Measurements from ENCODE around the gene NLRC3.
A peak's percentile ranks its signal among the peaks of the same experiment; 100 is the strongest.

The NLRC3 gene

DNA sequence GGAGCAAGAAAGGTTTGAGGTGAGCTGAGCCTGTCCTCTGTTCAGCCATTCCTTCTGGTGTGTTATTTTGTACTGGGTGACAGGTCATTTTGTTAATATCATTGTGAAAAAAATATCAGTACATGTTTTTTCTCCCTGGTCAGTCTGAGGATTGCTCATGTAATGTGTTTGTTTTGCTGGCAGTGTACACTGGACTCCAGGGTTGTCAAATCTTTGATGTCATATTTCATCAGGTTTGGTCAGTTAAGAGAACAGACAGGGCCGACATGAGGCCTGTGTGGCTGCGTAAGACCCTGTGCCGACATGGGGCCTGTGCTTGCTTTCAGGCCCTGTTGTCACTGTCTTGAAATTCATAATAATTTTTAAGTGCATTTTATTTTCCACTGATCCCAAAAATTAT, 53.9 kb downstream of the NLRC3 start:
- no peak overlapping the region for H3K4me3 ChIP-seq (ENCODE audit: low read depth, low read length)
- TF ChIP-seq, protein P1, sequence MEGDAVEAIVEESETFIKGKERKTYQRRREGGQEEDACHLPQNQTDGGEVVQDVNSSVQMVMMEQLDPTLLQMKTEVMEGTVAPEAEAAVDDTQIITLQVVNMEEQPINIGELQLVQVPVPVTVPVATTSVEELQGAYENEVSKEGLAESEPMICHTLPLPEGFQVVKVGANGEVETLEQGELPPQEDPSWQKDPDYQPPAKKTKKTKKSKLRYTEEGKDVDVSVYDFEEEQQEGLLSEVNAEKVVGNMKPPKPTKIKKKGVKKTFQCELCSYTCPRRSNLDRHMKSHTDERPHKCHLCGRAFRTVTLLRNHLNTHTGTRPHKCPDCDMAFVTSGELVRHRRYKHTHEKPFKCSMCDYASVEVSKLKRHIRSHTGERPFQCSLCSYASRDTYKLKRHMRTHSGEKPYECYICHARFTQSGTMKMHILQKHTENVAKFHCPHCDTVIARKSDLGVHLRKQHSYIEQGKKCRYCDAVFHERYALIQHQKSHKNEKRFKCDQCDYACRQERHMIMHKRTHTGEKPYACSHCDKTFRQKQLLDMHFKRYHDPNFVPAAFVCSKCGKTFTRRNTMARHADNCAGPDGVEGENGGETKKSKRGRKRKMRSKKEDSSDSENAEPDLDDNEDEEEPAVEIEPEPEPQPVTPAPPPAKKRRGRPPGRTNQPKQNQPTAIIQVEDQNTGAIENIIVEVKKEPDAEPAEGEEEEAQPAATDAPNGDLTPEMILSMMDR (IDR thresholded peaks at IDR 0.05; ENCODE audit: low read depth, low read length): no peak
- in situ Hi-C loops (cut with HindIII; ENCODE audit: low sequenced_read_pairs): no loop called here
- DNase-seq (ENCODE audit: low read depth, low spot score): no peak

DNA sequence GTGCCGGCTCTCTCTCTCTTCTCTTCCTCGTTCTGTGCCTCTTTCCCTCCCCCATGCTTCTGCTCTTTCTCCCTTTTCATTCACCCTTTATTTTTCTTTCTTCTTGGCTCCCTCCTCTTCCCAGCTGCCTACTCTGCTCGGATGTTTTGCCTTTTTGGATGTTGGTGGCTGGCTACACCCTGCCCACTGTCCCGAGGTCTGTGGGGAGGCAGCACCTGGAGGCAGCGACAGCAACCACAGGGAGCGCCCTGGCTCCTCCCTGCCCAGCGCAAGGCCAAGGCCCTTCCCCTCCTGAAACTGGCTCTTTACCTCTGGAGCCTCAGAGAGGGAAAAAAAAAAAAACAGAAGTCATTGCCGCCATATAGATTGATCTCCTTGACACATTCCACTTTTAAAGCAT, 56.4 kb downstream of the NLRC3 start:
- DNase-seq (ENCODE audit: low read depth, low spot score): no peak
- TF ChIP-seq, protein P1 (IDR thresholded peaks at IDR 0.05; ENCODE audit: low read depth, low read length): no peak
- in situ Hi-C loops (cut with HindIII; ENCODE audit: low sequenced_read_pairs): no loop called here
- H3K4me3 ChIP-seq (ENCODE audit: low read depth, low read length): no peak overlapping the region

DNA sequence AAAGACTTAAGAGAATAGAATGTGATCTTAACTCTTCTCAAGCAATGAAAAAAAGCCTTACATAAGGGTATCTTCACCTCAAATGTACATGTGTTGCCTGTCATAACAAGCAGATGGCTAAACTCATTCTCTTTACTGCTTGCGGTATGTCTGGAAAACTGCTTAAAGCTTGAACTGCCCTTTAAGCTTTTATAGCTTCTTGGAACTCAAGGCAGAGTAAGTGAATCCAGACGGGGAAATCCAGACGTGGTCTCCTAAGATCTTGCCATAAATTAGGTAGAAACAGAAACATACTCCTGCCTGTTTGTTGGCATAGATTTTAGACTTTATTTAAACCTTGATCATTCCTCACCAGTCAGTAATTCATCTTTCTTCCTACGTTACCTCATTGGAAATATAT, 56.8 kb downstream of the NLRC3 start:
- in situ Hi-C loops (cut with HindIII; ENCODE audit: low sequenced_read_pairs): no loop called here
- DNase-seq (ENCODE audit: low read depth, low spot score): peak; percentile 38
- TF ChIP-seq, protein P1 (IDR thresholded peaks at IDR 0.05; ENCODE audit: low read depth, low read length): no peak
- no peak overlapping the region for H3K4me3 ChIP-seq (ENCODE audit: low read depth, low read length)

DNA sequence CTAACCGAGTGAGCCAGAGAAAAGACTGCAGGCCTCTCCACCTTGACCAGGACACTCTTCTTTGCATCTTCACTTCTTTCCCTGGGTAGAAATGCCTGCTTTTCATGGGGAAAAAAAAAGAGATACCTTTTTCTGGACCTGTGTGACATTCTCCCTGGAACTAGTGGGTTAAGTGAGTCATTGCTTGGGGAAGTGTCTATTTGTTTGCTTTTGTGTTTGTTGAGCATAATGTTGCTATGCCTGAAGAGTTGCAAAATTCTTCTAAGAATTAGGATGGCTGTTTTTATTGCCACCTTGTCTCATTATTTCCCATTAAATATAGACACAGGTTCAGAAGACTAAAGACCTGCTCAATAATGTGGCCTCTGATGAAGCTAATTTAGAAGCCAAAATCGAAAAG, 57.6 kb downstream of the NLRC3 start:
- DNase-seq (ENCODE audit: low read depth, low spot score): no peak
- TF ChIP-seq, protein P1 (IDR thresholded peaks at IDR 0.05; ENCODE audit: low read depth, low read length): no peak
- in situ Hi-C loops (cut with HindIII; ENCODE audit: low sequenced_read_pairs): no loop called here
- no peak overlapping the region for H3K4me3 ChIP-seq (ENCODE audit: low read depth, low read length)

DNA sequence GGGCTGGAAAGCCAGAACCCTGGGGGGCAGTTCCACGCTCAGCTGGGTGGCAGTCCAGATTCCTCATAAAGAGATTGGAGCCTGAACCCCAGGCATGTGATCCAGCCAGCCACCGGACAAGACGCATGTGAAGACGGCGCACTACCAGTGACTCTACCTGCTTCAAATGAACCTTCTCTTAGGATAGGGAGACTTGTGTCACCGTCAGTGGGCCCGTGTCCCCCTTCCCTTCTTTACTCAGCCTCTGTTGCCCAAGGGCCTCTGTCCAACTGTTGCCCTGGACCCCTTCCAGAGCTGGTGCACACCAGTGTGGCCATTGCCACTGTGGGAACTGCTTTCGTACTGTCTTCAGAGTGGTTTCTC, 58.2 kb downstream of the NLRC3 start:
- no peak overlapping the region for H3K4me3 ChIP-seq (ENCODE audit: low read depth, low read length)
- DNase-seq (ENCODE audit: low read depth, low spot score): no peak
- TF ChIP-seq, protein P1 (IDR thresholded peaks at IDR 0.05; ENCODE audit: low read depth, low read length): no peak
- in situ Hi-C loops (cut with HindIII; ENCODE audit: low sequenced_read_pairs): no loop called here

DNA sequence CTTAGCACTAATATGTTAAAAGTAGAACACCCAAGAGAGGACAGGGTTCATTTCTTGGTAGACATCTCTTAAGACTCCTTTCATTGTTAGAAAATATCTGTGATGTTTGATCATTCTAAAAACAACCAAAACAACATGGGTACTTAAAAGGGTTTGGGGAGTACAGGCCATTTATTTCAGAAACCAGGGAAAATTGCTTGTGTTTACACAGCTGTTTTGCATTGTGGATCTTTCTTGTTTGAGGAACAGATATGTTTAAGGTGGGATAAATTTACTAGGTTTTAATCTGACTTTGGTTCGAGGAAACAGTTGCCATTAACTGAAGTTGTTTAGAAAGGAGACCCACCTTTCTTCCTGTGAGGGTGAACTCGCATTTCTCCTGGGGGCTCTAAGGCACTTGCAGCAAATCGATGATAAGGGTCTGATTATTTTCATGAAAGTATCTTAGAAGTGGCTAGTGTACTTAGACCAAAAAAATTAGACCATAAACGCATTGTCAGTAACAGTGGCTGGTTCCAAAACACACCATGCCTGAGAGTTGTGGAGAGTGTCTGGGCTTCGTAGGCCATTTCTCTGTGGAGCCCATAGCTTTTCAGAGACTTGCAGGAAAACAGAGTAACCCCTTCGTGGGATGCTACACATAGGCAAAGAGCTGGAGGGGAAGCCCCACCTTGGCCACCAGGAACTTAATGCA, 58.8 kb downstream of the NLRC3 start:
- peak; percentile 8 for DNase-seq (ENCODE audit: low read depth, low spot score)
- in situ Hi-C loops (cut with HindIII; ENCODE audit: low sequenced_read_pairs): no loop called here
- no peak overlapping the region for H3K4me3 ChIP-seq (ENCODE audit: low read depth, low read length)
- TF ChIP-seq, protein P1 (IDR thresholded peaks at IDR 0.05; ENCODE audit: low read depth, low read length): no peak

All from astrocyte of the spinal cord (primary cell).